Ectodermal cell (in vitro differentiated cells): ENCODE measurements around the gene GAK.

Experiments used
- H3K27ac ChIP-seq: 2 replicates; pipeline ENCODE4 v1.7.0; 2013; ENCODE audit warnings: mild to moderate bottlenecking, low read depth, low read length; ENCODE audit not compliant: insufficient read depth, poor library complexity, severe bottlenecking
- H3K27me3 ChIP-seq: 2 replicates; pipeline ENCODE4 v1.7.0; 2013; ENCODE audit warnings: mild to moderate bottlenecking, low read length; ENCODE audit not compliant: insufficient read depth, control insufficient read depth, poor library complexity, severe bottlenecking
- H3K36me3 ChIP-seq: one replicate; pipeline ENCODE4 v1.7.0; 2013; ENCODE audit warnings: low read length; ENCODE audit not compliant: control insufficient read depth, insufficient read depth
- H3K4me1 ChIP-seq: one replicate; pipeline ENCODE4 v1.7.0; 2013; ENCODE audit warnings: low read length; ENCODE audit not compliant: control insufficient read depth, insufficient read depth
- H3K4me3 ChIP-seq: 2 replicates; pipeline ENCODE4 v1.7.0; 2013; ENCODE audit warnings: low read depth, low read length, control low read depth; ENCODE audit not compliant: insufficient read depth
- H3K9me3 ChIP-seq: 2 replicates; pipeline ENCODE4 v1.7.0; 2013; ENCODE audit warnings: mild to moderate bottlenecking, low read length, moderate library complexity; ENCODE audit not compliant: control insufficient read depth
- WGBS, 2 experiments: methylation state at CpG; one replicate each; pipeline ENCODE4 v1.1.7; 2013; ENCODE audit warnings: missing lambda C conversion rate in 2 of 2; 5-methylcytosine and 5-hydroxymethylcytosine counted together

Gene GAK

DNA sequence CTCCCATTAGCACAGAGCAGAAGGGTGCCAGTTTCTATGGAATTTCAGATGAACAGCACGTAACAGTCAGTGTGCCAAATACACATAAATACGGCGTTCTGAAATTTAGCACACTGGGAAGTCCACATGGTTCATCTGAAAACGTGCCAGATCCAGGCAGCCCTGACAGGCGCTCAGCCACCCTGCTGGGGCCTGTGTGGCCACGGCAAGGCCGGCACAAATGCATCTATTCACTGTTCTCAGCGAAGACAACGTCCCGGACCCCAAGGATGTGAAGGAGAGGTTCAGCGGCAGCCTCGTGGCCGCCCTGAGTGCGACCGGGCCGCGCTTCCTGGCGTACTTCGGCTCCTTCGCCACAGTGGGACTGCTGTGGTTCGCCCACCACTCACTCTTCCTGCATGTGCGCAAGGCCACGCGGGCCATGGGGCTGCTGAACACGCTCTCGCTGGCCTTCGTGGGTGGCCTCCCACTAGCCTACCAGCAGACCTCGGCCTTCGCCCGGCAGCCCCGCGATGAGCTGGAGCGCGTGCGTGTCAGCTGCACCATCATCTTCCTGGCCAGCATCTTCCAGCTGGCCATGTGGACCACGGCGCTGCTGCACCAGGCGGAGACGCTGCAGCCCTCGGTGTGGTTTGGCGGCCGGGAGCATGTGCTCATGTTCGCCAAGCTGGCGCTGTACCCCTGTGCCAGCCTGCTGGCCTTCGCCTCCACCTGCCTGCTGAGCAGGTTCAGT, 25.6 kb upstream of the GAK start:
- 94% methylated on average over 45 of the region's 45 CpGs for WGBS, 2 experiments
- H3K4me1 ChIP-seq, result no peaks in the 10 kb centered on the region
- no peaks in the 10 kb centered on the region for H3K36me3 ChIP-seq
- H3K4me3 ChIP-seq, result no peak overlapping the region
- no peak overlapping the region for H3K27ac ChIP-seq
- no peaks in the 10 kb centered on the region for H3K9me3 ChIP-seq
- no peaks in the 10 kb centered on the region for H3K27me3 ChIP-seq

DNA sequence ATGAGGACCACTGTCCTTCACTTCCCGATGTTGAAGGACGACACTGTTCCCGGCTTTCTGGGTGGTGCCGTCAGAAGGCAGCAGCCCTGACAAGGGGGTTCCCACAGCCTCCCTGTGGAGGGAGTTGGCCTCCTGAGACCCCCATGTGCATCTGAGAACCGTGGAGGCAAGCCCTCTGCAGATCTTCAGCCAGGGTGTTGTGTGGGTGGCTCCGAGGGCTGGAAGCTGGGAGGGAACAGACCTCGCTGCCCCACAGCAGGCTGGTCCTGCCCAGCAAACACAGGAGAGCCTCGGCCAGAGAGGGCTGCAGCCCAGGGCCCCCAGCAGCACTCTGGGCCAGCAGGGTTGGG, 25.1 kb upstream of the GAK start:
- Histone ChIP-seq H3K9me3 (no peaks in the 10 kb centered on the region), H3K4me3 (no peak overlapping the region), H3K4me1 (no peaks in the 10 kb centered on the region), H3K36me3 (no peaks in the 10 kb centered on the region), H3K27ac (no peak overlapping the region), H3K27me3 (no peaks in the 10 kb centered on the region)
- WGBS, 2 experiments, result 90 to 92% methylated on average over 8 of the region's 8 CpGs

DNA sequence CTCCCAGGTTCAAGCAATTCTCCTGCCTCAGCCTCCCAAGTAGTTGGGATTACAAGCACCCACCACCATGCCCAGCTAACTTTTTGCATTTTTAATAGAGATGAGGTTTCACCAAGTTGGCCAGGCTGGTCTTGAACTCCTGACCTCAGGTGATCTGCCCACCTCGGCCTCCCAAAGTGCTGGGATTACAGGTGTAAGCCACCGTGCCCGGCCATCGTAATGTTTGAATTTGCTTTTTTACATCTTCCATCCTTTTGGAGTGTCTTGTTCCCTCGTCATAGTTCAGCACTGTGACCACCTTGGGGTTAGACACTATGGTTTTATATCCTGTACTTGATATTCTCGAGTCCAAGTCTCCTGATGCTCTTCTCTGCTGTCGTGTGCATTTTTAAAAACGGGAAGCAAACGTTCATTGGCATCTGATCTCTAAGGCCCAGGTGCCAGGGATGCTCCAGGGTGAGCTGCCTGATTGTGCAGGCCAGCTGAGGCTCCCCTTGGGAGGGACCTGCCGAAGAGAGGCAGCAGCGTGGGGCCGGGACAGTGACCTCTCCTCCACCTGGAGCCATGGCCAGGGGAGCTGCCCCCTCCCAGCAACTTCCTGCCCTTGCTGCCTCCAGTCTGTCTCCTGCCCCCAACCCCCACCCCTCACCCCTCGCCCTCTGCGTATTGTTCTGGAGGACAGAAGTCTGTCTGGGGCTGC, 24.6 kb upstream of the GAK start:
- WGBS, 2 experiments, result 89% methylated on average over 14 of the region's 14 CpGs
- Histone ChIP-seq H3K27ac (no peak overlapping the region), H3K4me1 (no peaks in the 10 kb centered on the region), H3K9me3 (no peaks in the 10 kb centered on the region), H3K36me3 (no peaks in the 10 kb centered on the region), H3K4me3 (no peak overlapping the region), H3K27me3 (no peaks in the 10 kb centered on the region)

DNA sequence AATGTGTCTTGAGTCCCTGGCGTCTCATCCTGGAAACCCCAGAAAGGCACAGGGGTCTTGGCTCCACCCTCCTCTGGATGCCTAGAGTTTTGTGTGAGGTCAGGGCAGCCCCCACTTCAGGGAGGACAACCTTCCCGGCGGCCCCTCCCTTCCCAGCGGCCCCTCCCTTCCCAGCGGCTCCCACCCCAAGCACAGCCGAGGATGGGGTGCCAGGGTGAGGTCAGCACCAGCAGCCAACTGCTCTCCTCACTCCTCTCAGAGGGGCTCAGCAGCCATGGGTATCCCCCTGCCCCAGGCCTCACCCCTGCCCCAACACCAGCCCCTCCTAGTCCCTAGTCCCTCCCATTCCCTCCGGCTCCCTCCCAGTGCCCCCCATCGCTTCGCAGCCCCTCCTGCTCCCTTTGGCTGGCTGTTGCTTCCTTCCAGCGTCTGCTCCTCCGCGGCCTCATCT, 23.8 kb upstream of the GAK start:
- Histone ChIP-seq H3K36me3 (no peaks in the 10 kb centered on the region), H3K27ac (no peak overlapping the region), H3K9me3 (no peaks in the 10 kb centered on the region), H3K4me3 (no peak overlapping the region), H3K27me3 (no peaks in the 10 kb centered on the region), H3K4me1 (peaks cover 6% of the 10 kb centered on the region)
- WGBS, 2 experiments, result 85 to 87% methylated on average over 12 of the region's 12 CpGs

DNA sequence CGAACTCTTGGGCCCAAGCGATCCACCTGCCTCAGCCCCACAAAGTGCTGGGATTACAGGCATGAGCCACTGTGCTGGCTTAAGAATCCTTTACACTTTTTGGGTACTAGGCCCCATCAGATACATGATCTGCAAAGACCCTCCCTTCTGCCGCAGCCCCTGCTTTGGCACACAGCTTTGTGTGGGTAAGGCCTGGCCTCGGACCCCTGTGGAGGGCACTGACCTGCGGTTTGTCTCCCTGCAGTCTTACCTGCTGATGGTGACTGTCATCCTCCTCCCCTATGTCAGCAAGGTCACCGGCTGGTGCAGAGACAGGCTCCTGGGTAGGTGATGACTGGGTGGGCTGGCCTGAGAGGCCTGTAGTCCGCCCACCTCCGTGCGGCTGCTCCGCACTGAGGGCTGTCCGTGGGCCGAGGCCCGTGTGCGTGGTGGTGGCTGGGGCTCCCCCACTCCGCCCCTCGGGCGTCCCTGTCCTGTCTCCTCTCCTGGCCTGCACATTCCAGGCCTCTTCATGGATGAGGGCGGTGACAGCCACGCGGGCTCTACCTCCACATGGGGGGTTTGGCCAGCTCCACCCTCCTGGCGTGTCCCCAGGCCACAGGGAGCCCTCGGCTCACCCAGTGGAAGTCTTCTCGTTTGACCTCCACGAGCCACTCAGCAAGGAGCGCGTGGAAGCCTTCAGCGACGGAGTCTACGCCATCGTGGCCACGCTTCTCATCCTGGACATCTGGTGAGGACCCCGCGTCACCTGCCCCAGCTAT, 23.2 kb upstream of the GAK start:
- no peak overlapping the region for H3K4me3 ChIP-seq
- WGBS, 2 experiments, result 93 to 95% methylated on average over 33 of the region's 33 CpGs
- no peaks in the 10 kb centered on the region for H3K36me3 ChIP-seq

DNA sequence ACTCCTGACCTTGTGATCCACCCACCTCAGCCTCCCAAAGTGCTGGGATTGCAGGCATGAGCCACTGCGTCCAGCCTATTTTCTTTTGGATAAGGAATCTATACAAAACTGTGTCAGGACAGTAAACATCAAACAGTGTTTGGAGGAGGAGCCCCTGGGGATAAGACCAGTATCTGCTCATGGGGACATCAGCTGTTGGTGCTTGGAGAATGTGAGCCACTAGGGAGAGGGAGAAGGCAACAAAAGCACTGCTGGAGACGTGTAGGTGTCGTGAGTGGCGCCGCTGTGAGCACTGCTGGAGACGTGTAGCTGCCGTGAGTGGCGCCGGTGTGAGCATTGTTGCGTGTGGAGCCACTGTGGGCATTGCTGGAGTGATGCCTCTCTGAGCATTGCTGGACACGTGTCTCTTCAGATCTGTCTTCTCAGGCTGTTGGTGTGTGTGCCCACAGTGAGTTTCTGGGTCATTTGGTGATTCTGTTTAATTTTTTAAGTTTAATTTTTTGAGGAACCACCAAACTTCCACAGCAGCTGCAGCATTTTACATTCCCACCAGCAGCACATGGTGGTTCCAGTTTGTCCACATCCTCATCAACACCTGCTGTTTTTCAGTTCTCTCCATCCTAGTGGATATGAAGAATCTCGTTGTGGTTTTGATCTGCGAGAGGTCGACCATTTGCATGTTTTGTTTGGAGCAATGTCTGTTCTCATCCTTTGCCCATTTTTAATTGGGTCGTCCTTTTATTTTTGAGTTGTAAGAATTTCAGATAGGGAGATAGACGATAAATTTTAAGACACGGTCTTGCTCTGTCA, 22.3 kb upstream of the GAK start:
- Histone ChIP-seq H3K27ac (no peak overlapping the region), H3K36me3 (no peaks in the 10 kb centered on the region), H3K27me3 (no peaks in the 10 kb centered on the region), H3K9me3 (no peaks in the 10 kb centered on the region), H3K4me1 (peaks cover 9% of the 10 kb centered on the region), H3K4me3 (no peak overlapping the region)
- 92 to 94% methylated on average over 17 of the region's 17 CpGs for WGBS, 2 experiments

More for the DNA sequence above, 23.2 kb upstream of the GAK start:
- Histone ChIP-seq H3K27me3 (no peaks in the 10 kb centered on the region), H3K9me3 (no peaks in the 10 kb centered on the region), H3K27ac (no peak overlapping the region), H3K4me1 (peaks cover 9% of the 10 kb centered on the region)

DNA sequence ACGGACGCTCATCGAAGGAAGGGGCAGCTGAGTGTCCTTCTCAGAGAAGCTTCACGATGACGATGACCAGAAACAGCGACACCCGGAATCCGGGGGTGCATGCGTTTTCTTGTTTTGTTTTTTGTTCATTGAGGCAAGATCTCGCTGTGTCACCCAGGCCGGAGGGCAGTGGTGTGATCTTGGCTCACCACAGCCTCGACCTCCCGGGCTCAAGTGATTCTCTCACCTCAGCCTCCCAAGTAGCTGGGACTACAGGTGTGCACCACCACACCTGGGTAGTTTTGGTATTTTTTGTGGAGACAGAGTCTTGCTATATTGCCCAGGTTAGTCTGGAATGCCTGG, 21.4 kb upstream of the GAK start:
- 96 to 97% methylated on average over 13 of the region's 13 CpGs for WGBS, 2 experiments

DNA sequence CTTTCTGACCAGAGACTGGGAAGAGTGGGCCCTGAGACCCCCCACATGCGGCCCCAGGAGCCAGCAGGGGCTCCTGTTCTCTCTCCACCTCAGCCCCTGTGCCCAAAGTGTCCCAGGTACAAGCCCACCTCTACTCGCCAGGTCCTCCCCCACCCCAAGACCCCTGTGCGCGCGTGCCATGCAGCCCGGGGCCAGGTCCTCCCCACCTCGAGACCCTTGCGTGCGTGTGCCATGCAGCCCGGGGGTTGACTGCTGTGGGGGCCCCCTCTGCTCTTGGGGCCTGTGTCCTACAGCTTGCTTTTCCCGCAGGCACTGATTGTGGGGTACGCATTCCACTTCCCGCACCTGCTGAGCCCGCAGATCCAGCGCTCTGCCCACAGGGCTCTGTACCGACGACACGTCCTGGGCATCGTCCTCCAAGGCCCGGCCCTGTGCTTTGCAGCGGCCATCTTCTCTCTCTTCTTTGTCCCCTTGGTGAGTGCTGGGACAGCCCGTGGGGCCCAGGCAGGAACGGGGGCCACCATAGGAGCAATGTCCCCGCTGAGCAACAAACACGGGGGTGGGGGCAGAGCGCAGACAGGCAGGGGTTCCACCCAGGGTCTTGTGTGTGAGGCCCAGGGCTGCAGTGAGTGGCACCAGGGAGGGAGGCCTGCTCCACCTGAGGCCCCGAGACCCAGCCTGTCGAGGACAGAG, 20.9 kb upstream of the GAK start:
- H3K27ac ChIP-seq, result no peak overlapping the region
- 95 to 96% methylated on average over 28 of the region's 28 CpGs for WGBS, 2 experiments
- H3K4me3 ChIP-seq, result no peak overlapping the region
- H3K4me1 ChIP-seq, result peaks cover 9% of the 10 kb centered on the region
- no peaks in the 10 kb centered on the region for H3K36me3 ChIP-seq
- H3K27me3 ChIP-seq, result no peaks in the 10 kb centered on the region
- no peaks in the 10 kb centered on the region for H3K9me3 ChIP-seq

More for the DNA sequence above, 21.4 kb upstream of the GAK start:
- no peaks in the 10 kb centered on the region for H3K36me3 ChIP-seq
- peaks cover 9% of the 10 kb centered on the region for H3K4me1 ChIP-seq
- no peaks in the 10 kb centered on the region for H3K9me3 ChIP-seq
- no peak overlapping the region for H3K27ac ChIP-seq
- H3K27me3 ChIP-seq, result no peaks in the 10 kb centered on the region
- no peak overlapping the region for H3K4me3 ChIP-seq

DNA sequence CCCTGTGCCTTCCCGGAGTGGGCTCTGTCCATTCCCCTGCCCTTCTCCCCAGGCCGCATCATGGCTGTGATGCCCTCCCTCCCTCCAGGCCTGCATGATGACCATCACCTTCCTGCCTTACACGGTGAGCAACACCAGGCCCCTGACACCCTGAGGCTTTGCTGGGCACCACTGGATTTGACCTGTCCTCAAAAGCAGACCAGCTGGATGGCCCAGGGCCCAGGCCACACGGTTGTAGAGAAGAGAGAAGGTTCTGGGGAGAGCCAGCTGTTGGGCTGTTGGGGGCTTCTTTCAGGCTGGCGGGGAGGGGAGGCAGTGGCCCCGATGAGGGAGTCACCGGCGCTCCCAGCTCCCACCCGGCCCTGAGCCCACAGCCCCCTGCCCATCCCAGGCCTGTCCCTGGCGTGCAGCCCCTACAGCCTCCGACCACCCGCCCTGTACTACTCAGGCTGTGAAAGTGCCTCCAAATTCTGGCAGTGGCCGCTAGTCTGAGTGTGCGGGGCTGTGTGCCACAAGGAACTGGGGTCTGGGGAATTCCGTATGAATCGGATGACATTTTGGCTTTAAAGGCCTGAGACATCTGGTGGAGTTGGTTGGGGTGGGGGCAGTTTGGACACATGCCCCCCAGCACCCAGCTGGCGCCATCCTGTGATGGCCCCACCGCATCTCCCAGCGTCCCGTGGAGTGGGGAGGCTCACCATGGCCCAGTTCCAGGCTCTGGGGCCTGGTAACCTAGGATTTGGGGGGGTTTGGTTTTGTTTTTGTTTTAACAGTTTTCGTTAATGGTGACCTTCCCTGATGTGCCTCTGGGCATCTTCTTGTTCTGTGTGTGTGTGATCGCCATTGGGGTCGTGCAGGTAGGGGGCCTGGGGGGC, 19.7 kb upstream of the GAK start:
- Histone ChIP-seq H3K27ac (no peak overlapping the region), H3K9me3 (no peaks in the 10 kb centered on the region), H3K27me3 (no peaks in the 10 kb centered on the region), H3K4me1 (peaks cover 9% of the 10 kb centered on the region), H3K4me3 (no peak overlapping the region), H3K36me3 (no peaks in the 10 kb centered on the region)
- 91 to 93% methylated on average over 23 of the region's 23 CpGs for WGBS, 2 experiments
